Stimulated activated CD4-positive, alpha-beta T cell treated with anti-CD3 and anti-CD28 coated beads, Interleukin-4, amount 100 ng/mL, for 24 hours (primary cell): ENCODE measurements around the gene LMOD1.

ENCODE experiments used
- DNase-seq: peaks from one replicate; pipeline ENCODE4 v3.0.0-alpha.2; 2020

The LMOD1 gene

GRCh38 chr1:201851949-201852348, 94.4 kb downstream of the LMOD1 start:
- no peak for DNase-seq

GRCh38 chr1:201850053-201850397, 96.3 kb downstream of the LMOD1 start:
- DNase-seq, result no peak

GRCh38 chr1:201849372-201850052, 96.8 kb downstream of the LMOD1 start:
- DNase-seq, result no peak

- no peak for DNase-seq
Observed at GRCh38 chr1:201848230-201848629, 98.1 kb downstream of the LMOD1 start.

GRCh38 chr1:201847150-201847549, 99.2 kb downstream of the LMOD1 start:
- no peak for DNase-seq
